ENCODE results near the gene ZIC5.

DNA sequence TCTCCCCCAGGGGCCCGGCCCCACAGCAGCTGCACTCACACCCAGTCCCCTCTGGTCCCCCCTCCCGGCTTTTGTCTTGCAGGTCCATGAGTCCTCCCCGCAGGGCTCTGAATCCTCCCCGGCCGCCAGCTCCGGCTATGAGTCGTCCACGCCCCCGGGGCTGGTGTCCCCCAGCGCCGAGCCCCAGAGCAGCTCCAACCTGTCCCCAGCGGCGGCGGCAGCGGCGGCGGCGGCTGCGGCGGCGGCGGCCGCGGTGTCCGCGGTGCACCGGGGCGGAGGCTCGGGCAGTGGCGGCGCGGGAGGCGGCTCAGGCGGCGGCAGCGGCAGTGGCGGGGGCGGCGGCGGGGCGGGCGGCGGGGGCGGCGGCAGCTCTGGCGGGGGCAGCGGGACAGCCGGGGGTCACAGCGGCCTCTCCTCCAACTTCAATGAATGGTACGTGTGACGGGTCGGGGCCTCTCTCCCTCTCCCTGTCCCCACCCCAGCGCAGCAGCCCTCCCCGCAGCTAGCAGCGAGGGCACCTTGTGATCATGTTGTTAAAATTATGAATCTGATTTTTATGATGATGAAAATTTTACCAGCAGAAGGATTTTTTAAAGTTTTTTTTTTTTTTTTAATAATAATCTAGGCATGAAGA is 13.8 kb upstream of the ZIC5 start:
- TF ChIP-seq, protein P1, sequence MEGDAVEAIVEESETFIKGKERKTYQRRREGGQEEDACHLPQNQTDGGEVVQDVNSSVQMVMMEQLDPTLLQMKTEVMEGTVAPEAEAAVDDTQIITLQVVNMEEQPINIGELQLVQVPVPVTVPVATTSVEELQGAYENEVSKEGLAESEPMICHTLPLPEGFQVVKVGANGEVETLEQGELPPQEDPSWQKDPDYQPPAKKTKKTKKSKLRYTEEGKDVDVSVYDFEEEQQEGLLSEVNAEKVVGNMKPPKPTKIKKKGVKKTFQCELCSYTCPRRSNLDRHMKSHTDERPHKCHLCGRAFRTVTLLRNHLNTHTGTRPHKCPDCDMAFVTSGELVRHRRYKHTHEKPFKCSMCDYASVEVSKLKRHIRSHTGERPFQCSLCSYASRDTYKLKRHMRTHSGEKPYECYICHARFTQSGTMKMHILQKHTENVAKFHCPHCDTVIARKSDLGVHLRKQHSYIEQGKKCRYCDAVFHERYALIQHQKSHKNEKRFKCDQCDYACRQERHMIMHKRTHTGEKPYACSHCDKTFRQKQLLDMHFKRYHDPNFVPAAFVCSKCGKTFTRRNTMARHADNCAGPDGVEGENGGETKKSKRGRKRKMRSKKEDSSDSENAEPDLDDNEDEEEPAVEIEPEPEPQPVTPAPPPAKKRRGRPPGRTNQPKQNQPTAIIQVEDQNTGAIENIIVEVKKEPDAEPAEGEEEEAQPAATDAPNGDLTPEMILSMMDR (IDR thresholded peaks at IDR 0.05), result no peak
- TF ChIP-seq POLR2A (IDR thresholded peaks at IDR 0.05), result no peak

All from adrenal gland (tissue), 5 donors.